Kasumi-1 (cell line): ENCODE data around the gene LGSN.
"Not testable (repeated sequence)": the region's sequence is repeated elsewhere in the genome, so short reads cannot be mapped to it uniquely, and the experiment has no call there.

Source experiments
- DNase-seq, 2 experiments: peaks; one replicate each; lab custom pipeline; 2025; lab: John Stamatoyannopoulos, UW

Gene LGSN

GRCh38 chr6:63236398-63236817 lies 83.4 kb downstream of the LGSN start:
- peak; percentile 68 to 83 for DNase-seq

- not testable (repeated sequence) for DNase-seq
These were observed 89.3 kb downstream of the LGSN start for GRCh38 chr6:63230511-63230910.

- DNase-seq, result not testable (repeated sequence)
These were observed 89.8 kb downstream of the LGSN start for GRCh38 chr6:63230027-63230426.

DNA sequence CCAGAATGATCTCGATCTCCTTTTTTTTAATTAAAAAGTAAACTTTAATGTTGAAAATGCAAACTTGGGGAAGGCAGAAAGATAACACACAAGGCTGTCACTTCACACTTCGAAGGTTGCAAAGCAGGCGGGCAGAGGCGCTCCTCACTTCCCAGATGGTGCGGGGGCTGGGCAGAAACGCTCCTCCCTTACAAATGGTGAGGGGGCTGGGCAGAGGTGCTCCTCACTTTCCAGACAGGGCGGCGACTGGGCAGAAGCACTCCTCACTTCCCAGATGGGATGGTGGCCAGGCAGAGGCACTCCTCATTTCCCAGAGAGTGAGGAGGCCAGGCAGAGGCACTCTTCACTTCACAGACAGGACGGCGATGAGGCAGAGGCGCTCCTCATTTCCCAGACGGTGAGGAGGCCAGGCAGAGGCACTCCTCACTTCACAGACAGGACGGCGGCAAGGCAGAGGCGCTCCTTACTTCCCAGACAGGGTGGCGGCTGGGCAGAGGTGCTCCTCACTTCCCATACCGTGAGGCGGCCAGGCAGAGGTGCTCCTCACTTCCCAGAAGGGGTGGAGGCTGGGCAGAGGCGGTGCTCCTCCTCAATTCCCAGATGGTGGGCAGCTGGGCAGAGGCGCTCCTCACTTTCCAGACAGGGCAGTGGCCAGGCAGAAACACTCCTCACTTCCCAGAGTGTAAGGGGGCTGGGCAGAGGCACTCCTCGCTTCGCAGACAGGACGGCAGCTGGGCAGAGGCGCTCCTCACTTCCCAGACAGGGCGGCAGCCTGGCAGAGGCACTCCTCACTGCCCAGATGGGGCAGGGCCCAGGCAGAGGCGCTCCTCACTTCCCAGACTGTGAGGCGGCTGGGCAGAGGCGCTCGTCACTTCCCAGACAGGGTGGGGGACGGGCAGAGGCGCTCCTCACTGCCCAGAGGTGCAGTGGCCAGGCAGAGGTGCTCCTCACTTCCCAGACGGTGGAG lies 91.6 kb downstream of the LGSN start:
- not testable (repeated sequence) for DNase-seq

- not testable (repeated sequence) for DNase-seq
These were observed 93.8 kb downstream of the LGSN start for GRCh38 chr6:63225987-63226386.
